ENCODE data around the gene TEDC2. TPM values are rescaled to one million over a fixed set of nuclear protein-coding genes. Genes with fewer than 3 reads are reported as not detected.

TEDC2 gene
- total RNA-seq, 4 donors from 2014 or later: 0.83 to 0.96 TPM; not detected in 2

- 17 to 20% methylated on average over 17 of the region's 18 CpGs for WGBS, 2 donors
- peak overlapping the region in 2 of 3 donors; percentile 46 to 77 for H3K4me3 ChIP-seq (replicated peaks in 1 of 3)
Observed at GRCh38 chr16:2458887-2459646, 842 bp upstream of the TEDC2 start.

GRCh38 chr16:2460391-2460713 lies 443 bp downstream of the TEDC2 start:
- intact Hi-C loops (cut with DNase I): no loop called here
- H3K27ac ChIP-seq: no peak overlapping the region
- H3K4me1 ChIP-seq: peaks cover 13 to 14% of the 10 kb centered on the region in 2 donors
- TF ChIP-seq CTCF (IDR thresholded peaks at IDR 0.05) (no peak), POLR2A (IDR thresholded peaks at IDR 0.05) (no peak)
- DNase-seq: no peak
- no peaks in the 10 kb centered on the region for H3K27me3 ChIP-seq
- H3K9me3 ChIP-seq: no peaks in the 10 kb centered on the region
- no CpG with 5 or more reads among the region's 20 CpGs for WGBS, 2 donors
- H3K4me3 ChIP-seq (replicated peaks in 1 of 3): peak overlapping the region in 1 of 3 donors; percentile 46
- H3K36me3 ChIP-seq: no peaks in the 10 kb centered on the region

More at GRCh38 chr16:2458887-2459646, 842 bp upstream of the TEDC2 start:
- Histone ChIP-seq H3K27me3 (no peaks in the 10 kb centered on the region), H3K27ac (no peak overlapping the region), H3K9me3 (no peaks in the 10 kb centered on the region), H3K36me3 (no peaks in the 10 kb centered on the region), H3K4me1 (peaks cover 13 to 14% of the 10 kb centered on the region in 2 donors)
- TF ChIP-seq POLR2A (IDR thresholded peaks at IDR 0.05) (no peak), CTCF (IDR thresholded peaks at IDR 0.05) (no peak)
- intact Hi-C loops (cut with DNase I): no loop called here
- DNase-seq: peak in 1 of 2 donors; percentile 29

GRCh38 chr16:2460916-2461315 lies 1.0 kb downstream of the TEDC2 start:
- TF ChIP-seq POLR2A (IDR thresholded peaks at IDR 0.05) (no peak), CTCF (IDR thresholded peaks at IDR 0.05) (no peak)
- intact Hi-C loops (cut with DNase I): no loop called here
- no peak for DNase-seq
- Histone ChIP-seq H3K27me3 (no peaks in the 10 kb centered on the region), H3K9me3 (no peaks in the 10 kb centered on the region), H3K36me3 (no peaks in the 10 kb centered on the region), H3K27ac (no peak overlapping the region), H3K4me3 (replicated peaks in 1 of 3) (no peak overlapping the region), H3K4me1 (peaks cover 13 to 14% of the 10 kb centered on the region in 2 donors)
- 81% methylated on average over 7 of the region's 13 CpGs; no CpG with 5 or more reads in 1 of the 2 donors for WGBS, 2 donors

- Histone ChIP-seq H3K27me3 (no peaks in the 10 kb centered on the region), H3K4me1 (peaks cover 13 to 15% of the 10 kb centered on the region in 2 donors), H3K27ac (no peak overlapping the region), H3K4me3 (replicated peaks in 1 of 3) (no peak overlapping the region), H3K36me3 (no peaks in the 10 kb centered on the region), H3K9me3 (no peaks in the 10 kb centered on the region)
- no peak for TF ChIP-seq CTCF (IDR thresholded peaks at IDR 0.05)
- TF ChIP-seq POLR2A (IDR thresholded peaks at IDR 0.05): no peak
- intact Hi-C loops (cut with DNase I): no loop called here
- WGBS, 2 donors: 86 to 96% methylated on average over 12 to 14 of the region's 23 CpGs
- DNase-seq: no peak
Observed at GRCh38 chr16:2462031-2462866, 2.3 kb downstream of the TEDC2 start.

- 84 to 87% methylated on average over 4 to 12 of the region's 12 CpGs for WGBS, 2 donors
- intact Hi-C loops (cut with DNase I): no loop called here
- no peak for DNase-seq
Observed at GRCh38 chr16:2464333-2464732, 4.4 kb downstream of the TEDC2 start.

More at GRCh38 chr16:2464333-2464732, 4.4 kb downstream of the TEDC2 start:
- TF ChIP-seq CTCF (IDR thresholded peaks at IDR 0.05) (no peak), POLR2A (IDR thresholded peaks at IDR 0.05) (no peak)
- Histone ChIP-seq H3K36me3 (no peaks in the 10 kb centered on the region), H3K27ac (no peak overlapping the region), H3K9me3 (no peaks in the 10 kb centered on the region), H3K27me3 (no peaks in the 10 kb centered on the region), H3K4me3 (replicated peaks in 1 of 3) (no peak overlapping the region), H3K4me1 (peaks cover 19 to 31% of the 10 kb centered on the region in 2 donors)
